NCI-H1930 (cell line): ENCODE results near the gene ANKRD13C.

ENCODE experiments used
- DNase-seq, 2 experiments: peaks; one replicate each; lab custom pipeline; 2025; lab: John Stamatoyannopoulos, UW

The ANKRD13C gene

DNA sequence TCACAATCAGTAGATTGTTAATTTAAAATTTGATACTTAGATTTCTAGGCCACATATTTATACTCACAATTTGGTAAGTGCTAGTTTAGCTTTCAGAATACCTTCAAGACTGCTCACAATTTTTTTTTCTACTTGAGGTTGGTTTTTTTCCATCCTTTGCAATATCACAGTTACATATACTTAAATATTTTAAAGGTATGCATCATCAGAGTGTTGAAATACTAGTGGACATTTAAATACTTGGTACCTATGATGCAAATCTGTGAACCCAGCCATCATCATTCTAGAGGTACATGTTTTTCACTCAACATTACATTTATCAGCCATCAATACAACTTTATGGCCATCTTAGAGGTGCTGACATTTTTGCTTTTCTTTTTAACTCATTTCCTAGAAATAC is 143.0 kb downstream of the ANKRD13C start:
- DNase-seq: no peak

DNA sequence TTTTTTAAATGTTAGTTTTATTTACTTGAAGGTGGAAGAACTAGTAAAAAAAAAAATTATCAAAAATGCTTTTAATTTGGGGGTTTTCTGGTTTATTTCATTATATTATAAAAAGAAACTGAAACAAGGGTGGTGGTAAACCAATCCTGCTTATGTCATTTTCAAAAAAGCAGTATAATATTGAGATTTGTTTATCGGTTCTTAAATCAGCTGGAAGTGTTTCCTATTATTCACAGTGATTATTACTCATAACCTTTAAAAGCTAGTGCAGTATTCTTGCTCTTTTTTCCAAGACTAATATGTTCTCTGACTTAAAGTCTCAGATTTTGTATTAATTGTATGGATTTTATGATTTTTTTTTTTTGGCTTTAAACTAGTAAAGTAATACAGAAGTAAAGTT is 143.7 kb downstream of the ANKRD13C start:
- DNase-seq: no peak
